Measurements from ENCODE around the gene KLK1. TPM values are rescaled to one million over a fixed set of nuclear protein-coding genes. Genes with fewer than 3 reads are reported as not detected.
"Not testable (repeated sequence)": the region's sequence is repeated elsewhere in the genome, so short reads cannot be mapped to it uniquely, and the experiment has no call there.

KLK1 gene
- polyA plus RNA-seq, 4 donors, result 1.7 to 2.3 (median 2.0) TPM

- DNase-seq (ENCODE audit: low read depth in 4 of 4, low spot score in 3 of 4), result no peak
Observed at GRCh38 chr19:50770888-50771287, 52.7 kb downstream of the KLK1 start.

- DNase-seq (ENCODE audit: low read depth in 4 of 4, low spot score in 3 of 4), result not testable (repeated sequence)
Observed at GRCh38 chr19:50770164-50770563, 53.4 kb downstream of the KLK1 start, which contains the start of gene GPR32. TSS of gene GPR32 (plus strand) at chr19:50770464. CDS start at chr19:50770601, 137 bp downstream.

Other genes with a start within 250 kb of the KLK1 start
- gene SYT3, start 183.9 kb downstream of the KLK1 start, polyA plus RNA-seq (ENCODE audit: insufficient read length in 4 of 4), result 1 to 10 TPM in 3 of 4 donors, under 1 TPM in 1; 0.96 to 1.4 (median 1.1) TPM
- 1 to 10 TPM; 1.8 to 5.0 (median 2.2) TPM for gene C19orf81, start 174.3 kb downstream of the KLK1 start, polyA plus RNA-seq (ENCODE audit: insufficient read length in 4 of 4)
- gene SHANK1, start 104.0 kb downstream of the KLK1 start, polyA plus RNA-seq (ENCODE audit: insufficient read length in 4 of 4), result 1 to 10 TPM; 5.1 to 7.2 (median 5.9) TPM
- gene CLEC11A, start 100.4 kb downstream of the KLK1 start, polyA plus RNA-seq (ENCODE audit: insufficient read length in 4 of 4), result 10 to 100 TPM; 22.8 to 39.3 (median 25.6) TPM
- gene GPR32, start 53.3 kb downstream of the KLK1 start, polyA plus RNA-seq (ENCODE audit: insufficient read length in 4 of 4), result not detected
- gene ACP4, start 33.4 kb downstream of the KLK1 start, polyA plus RNA-seq (ENCODE audit: insufficient read length in 4 of 4), result under 1 TPM in 1 of 4 donors, not detected in 3; 0.21 TPM
- under 1 TPM in 1 of 4 donors, not detected in 3; 0.11 TPM for gene KLK15, start 9.8 kb upstream of the KLK1 start, polyA plus RNA-seq (ENCODE audit: insufficient read length in 4 of 4)
- under 1 TPM; 0.28 to 0.55 (median 0.38) TPM for gene KLK3, start 31.1 kb upstream of the KLK1 start, polyA plus RNA-seq (ENCODE audit: insufficient read length in 4 of 4)
- gene KLK2, start 49.7 kb upstream of the KLK1 start, polyA plus RNA-seq (ENCODE audit: insufficient read length in 4 of 4), result under 1 TPM in 2 of 4 donors, not detected in 2; 0.03 to 0.24 TPM
- gene KLK4, start 87.6 kb upstream of the KLK1 start, polyA plus RNA-seq (ENCODE audit: insufficient read length in 4 of 4), result under 1 TPM in 2 of 4 donors, not detected in 2; 0.05 to 0.22 TPM
- gene KLK5, start 129.3 kb upstream of the KLK1 start, polyA plus RNA-seq (ENCODE audit: insufficient read length in 4 of 4), result 1 to 10 TPM; 1.3 to 2.6 (median 2.1) TPM
- gene KLK6, start 145.8 kb upstream of the KLK1 start, polyA plus RNA-seq (ENCODE audit: insufficient read length in 4 of 4), result 10 to 100 TPM; 36.8 to 53.2 (median 42.2) TPM
- 1 to 10 TPM; 5.1 to 9.7 (median 5.6) TPM for gene KLK7, start 160.1 kb upstream of the KLK1 start, polyA plus RNA-seq (ENCODE audit: insufficient read length in 4 of 4)
- gene KLK8, start 177.8 kb upstream of the KLK1 start, polyA plus RNA-seq (ENCODE audit: insufficient read length in 4 of 4), result 1 to 10 TPM; 2.3 to 3.4 (median 2.6) TPM
- under 1 TPM in 3 of 4 donors, not detected in 1; 0.29 to 0.32 (median 0.31) TPM for gene KLK10, start 195.9 kb upstream of the KLK1 start, polyA plus RNA-seq (ENCODE audit: insufficient read length in 4 of 4)
- gene KLK11, start 202.8 kb upstream of the KLK1 start, polyA plus RNA-seq (ENCODE audit: insufficient read length in 4 of 4), result under 1 TPM in 3 of 4 donors, not detected in 1; 0.21 to 0.28 (median 0.27) TPM
- gene KLK12, start 211.2 kb upstream of the KLK1 start, polyA plus RNA-seq (ENCODE audit: insufficient read length in 4 of 4), result under 1 TPM in 1 of 4 donors, not detected in 3; 0.06 TPM
- gene KLK13, start 241.3 kb upstream of the KLK1 start, polyA plus RNA-seq (ENCODE audit: insufficient read length in 4 of 4), result under 1 TPM; 0.20 to 0.55 (median 0.52) TPM